PC-3 (cell line): ENCODE data around the gene RERE.

ENCODE experiments used
- CTCF ChIP-seq: fragments of 300-600 bp; sonication (generic); conservative IDR thresholded peaks from 2 replicates; pipeline ENCODE4 v1.5.1; 2017; ENCODE audit warnings: antibody characterized with exemption, low read depth, mild to moderate bottlenecking, low read length
- EZH2 ChIP-seq: fragments of 300-600 bp; sonication (generic); IDR thresholded peaks from one replicate; pipeline ENCODE4 v1.6.1; 2017; ENCODE audit warnings: antibody characterized with exemption, mild to moderate bottlenecking, low read length; ENCODE audit not compliant: unreplicated experiment
- EZH2phosphoT487 ChIP-seq: fragments of 300-600 bp; sonication (generic); IDR thresholded peaks from 2 replicates; pipeline ENCODE4 v1.6.1; 2018; ENCODE audit warnings: mild to moderate bottlenecking, antibody characterized with exemption, low read length, borderline replicate concordance

- TF ChIP-seq EZH2phosphoT487, result no peak
- no peak for TF ChIP-seq CTCF
- TF ChIP-seq EZH2, result no peak
These were observed 153.5 kb downstream of the RERE start for GRCh38 chr1:8663915-8664329.
